SK-N-SH treated with all-trans-retinoic acid at 6 μM for 48 hours (cell line): ENCODE results near the gene LRRFIP1.

Source experiments
- BACH2 ChIP-seq: fragments of 250-450 bp; sonication (Bioruptor Pico); IDR thresholded peaks from 2 replicates; pipeline ENCODE4 v1.9.0; 2021; ENCODE audit warnings: mild to moderate bottlenecking, borderline replicate concordance
- ESRRG ChIP-seq: fragments of 250-450 bp; sonication (Bioruptor Pico); IDR thresholded peaks from 2 replicates; pipeline ENCODE4 v1.6.1; 2021; ENCODE audit warnings: mild to moderate bottlenecking
- PATZ1 ChIP-seq: fragments of 250-450 bp; sonication (Bioruptor Pico); IDR thresholded peaks from 2 replicates; pipeline ENCODE4 v1.8.0; 2020; ENCODE audit warnings: mild to moderate bottlenecking, moderate library complexity, borderline replicate concordance
- PPARA ChIP-seq: fragments of 250-450 bp; sonication (Bioruptor Pico); IDR thresholded peaks from 2 replicates; pipeline ENCODE4 v1.5.0; 2020; ENCODE audit warnings: mild to moderate bottlenecking, borderline replicate concordance
- RARB ChIP-seq: fragments of 250-450 bp; sonication (Bioruptor Pico); IDR thresholded peaks from 2 replicates; pipeline ENCODE4 v1.8.0; 2021; ENCODE audit warnings: mild to moderate bottlenecking, moderate library complexity
- ZC3H10 ChIP-seq: fragments of 250-450 bp; sonication (Bioruptor Pico); IDR thresholded peaks from 2 replicates; pipeline ENCODE4 v1.5.1; 2021; ENCODE audit warnings: mild to moderate bottlenecking, moderate library complexity
- ZFP3 ChIP-seq: fragments of 250-450 bp; sonication (Bioruptor Pico); IDR thresholded peaks from 2 replicates; pipeline ENCODE4 v1.5.0; 2020; ENCODE audit warnings: mild to moderate bottlenecking, moderate library complexity
- ZFP30 ChIP-seq: fragments of 450-650 bp; formaldehyde crosslinking; IDR thresholded peaks from 2 replicates; pipeline ENCODE4 v1.5.0; 2022; ENCODE audit warnings: mild to moderate bottlenecking, moderate library complexity

- TF ChIP-seq ZC3H10 (CRISPR knock-in tag) (no peak), BACH2 (CRISPR knock-in tag) (no peak), ZFP3 (no peak), RARB (no peak), PPARA (CRISPR knock-in tag) (no peak), PATZ1 (CRISPR knock-in tag) (no peak), ESRRG (CRISPR knock-in tag) (no peak), ZFP30 (CRISPR knock-in tag) (no peak)
These were observed 73.2 kb downstream of the LRRFIP1 start for GRCh38 chr2:237700512-237701032.
